GM21717 (cell line): ENCODE data around the gene SLC22A14.
"Not testable (repeated sequence)": the region's sequence is repeated elsewhere in the genome, so short reads cannot be mapped to it uniquely, and the experiment has no call there.

Source experiments
- ATAC-seq: cut with Tn5 transposase; IDR thresholded peaks from one replicate; pipeline ENCODE4 v1.9.1; 2021; ENCODE audit warnings: mild to moderate bottlenecking, moderate library complexity; ENCODE audit not compliant: unreplicated experiment

Gene SLC22A14

GRCh38 chr3:38270606-38271005, 11.5 kb upstream of the SLC22A14 start:
- no peak for ATAC-seq

- no peak for ATAC-seq
These were observed 10.5 kb upstream of the SLC22A14 start for GRCh38 chr3:38271553-38271952.

GRCh38 chr3:38274864-38275649, 7.0 kb upstream of the SLC22A14 start:
- ATAC-seq = no peak

GRCh38 chr3:38275658-38276057, 6.4 kb upstream of the SLC22A14 start:
- ATAC-seq = no peak

DNA sequence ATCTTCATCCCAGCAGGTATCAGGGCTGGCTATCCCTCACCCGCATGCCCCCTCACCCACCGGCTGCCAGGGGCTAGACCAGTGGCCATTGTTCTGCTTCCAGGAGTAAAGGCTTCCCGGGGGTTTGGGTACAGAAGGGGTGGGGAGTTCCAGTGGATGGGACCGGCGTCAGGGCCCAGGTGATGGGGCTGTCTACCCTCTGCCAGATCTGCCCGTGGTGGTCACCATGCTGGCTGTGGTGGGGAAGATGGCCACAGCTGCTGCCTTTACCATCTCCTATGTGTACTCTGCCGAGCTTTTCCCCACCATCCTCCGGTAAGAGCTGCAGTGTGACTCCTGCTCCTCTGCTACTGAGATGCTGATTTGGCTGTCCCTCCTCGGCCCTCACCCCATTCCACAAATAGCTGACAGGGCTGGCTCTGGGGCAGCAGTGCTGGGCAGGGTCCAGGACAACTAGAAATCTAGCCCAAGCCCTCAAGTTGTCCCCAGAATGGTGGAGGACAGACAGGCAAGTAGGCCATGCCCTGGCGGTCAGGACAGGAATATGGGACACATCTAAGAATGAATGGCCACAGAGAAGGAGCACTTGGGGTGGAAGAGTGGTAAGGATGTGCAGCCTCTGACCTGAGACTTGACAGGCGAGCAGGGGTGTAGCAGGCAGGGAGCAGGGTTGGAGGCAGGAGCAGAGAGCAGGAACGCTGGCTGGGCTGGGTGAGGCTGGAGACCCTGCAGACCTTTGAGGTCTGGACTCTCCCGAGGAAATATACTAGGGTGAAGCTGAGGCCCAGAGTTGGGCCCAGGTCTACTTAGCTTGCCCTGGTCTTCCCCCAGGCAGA, 5.8 kb upstream of the SLC22A14 start:
- ATAC-seq = no peak

DNA sequence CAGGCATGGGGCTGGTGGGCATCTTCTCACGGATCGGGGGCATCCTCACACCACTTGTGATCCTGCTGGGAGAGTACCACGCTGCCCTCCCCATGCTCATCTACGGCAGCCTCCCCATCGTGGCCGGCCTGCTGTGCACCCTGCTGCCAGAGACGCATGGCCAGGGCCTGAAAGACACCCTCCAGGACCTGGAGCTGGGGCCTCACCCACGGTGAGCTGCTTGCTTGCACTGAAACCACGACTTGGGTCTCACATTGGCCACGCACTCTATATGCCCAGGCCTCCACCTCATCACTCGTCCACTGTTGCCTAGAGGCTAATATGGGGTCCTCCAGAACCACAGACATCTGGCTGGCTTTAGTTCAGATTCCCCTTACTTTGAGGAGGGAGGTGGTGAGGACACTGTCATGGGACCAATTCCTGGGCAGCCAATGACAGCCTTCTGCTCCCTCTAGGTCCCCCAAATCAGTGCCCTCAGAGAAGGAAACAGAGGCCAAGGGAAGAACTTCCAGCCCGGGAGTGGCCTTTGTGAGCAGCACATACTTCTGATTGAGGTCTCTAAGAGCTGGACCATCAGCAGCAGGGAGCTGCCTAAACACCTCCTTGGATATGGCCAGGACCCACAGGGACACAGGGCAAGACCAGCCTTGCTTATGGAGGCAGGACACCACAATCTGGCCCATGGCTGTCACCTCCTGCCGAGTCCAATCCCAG, 5.0 kb upstream of the SLC22A14 start:
- ATAC-seq = no peak

GRCh38 chr3:38278841-38279240, 3.3 kb upstream of the SLC22A14 start:
- no peak for ATAC-seq

DNA sequence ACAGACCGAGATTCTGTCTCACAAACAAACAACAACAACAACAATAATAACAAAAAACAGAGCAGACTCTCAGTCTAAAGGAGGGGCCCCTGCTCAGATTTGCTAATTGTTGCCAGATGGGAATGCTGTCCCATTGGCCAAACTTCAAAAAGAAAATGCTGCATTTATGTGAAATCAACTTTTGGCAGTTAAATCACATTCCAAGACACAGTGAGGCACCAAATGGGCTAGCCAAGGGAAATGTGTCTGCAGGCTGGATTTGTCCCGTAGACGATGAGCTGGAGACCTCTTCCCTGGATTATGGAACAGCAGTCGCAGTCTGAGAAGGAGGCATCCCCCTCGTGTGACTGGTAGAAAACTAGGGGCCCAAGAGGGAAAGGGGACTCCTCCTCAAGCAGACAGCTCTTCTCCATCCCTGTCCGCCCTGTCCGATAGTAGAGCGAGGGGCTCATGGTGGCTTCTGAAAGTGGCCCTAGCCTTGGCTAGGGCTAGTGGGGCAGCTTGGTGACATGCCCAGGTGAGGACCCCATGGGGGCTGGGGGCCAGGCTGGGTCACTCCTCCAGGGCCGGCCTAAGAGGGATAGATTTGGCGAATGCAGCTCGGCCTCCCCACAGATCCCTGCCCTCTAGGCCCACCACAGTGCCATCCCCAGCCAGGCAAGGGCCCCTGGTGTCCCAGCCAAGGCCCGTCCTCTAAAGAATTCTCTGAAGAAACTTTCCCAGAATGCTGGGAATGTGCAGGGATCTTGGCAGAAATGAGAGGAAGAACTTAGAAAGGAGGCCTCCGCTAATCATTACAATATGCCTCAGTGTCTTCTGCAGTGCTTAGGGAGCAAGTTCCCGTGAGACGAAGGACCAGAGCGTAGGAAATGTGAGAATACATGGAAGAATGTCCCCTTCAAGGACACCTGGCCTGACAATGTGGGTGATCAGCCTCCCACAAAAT, 2.0 kb downstream of the SLC22A14 start:
- no peak for ATAC-seq

- no peak for ATAC-seq
These were observed 2.7 kb downstream of the SLC22A14 start for GRCh38 chr3:38284756-38285150.

GRCh38 chr3:38289286-38290217, 7.5 kb downstream of the SLC22A14 start:
- not testable (repeated sequence) for ATAC-seq

GRCh38 chr3:38297053-38297452, 15.0 kb downstream of the SLC22A14 start:
- not testable (repeated sequence) for ATAC-seq

- no peak for ATAC-seq
These were observed 15.4 kb downstream of the SLC22A14 start for GRCh38 chr3:38297537-38297936.

DNA sequence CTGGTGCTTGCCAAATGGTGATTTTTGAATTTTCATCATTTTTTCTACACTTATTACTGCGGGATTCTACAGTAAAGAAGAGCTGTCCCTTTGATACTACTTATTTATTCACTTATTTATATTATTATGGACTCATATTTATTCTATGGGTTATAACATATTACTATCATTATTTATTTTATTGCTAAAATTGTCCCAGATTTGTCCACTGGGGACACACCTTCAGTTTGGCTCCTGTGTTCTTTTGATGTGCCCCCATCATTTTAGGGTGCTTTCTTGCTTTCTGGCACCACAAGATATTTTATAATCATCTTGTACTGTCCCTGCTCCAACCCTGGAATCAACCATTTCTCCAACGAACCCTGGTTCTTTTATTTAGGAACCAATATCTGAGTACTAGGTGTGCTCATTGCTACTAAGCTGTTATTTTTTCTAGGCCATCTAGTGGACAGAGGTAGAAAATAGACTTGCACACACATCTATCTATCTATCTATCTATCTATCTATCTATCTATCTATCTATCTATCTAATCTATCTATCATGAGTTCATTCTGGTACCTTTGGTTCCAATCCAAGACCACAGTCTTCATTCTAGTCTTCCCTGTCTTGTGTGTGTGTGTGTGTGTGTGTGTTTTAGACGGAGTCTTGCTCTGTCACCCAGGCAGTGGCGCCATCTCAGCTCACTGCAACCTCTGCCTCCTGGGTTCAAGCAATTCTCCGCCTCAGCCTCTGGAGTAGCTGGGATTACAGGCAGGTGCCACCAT, 16.0 kb downstream of the SLC22A14 start:
- ATAC-seq = no peak

GRCh38 chr3:38306941-38307340, 24.8 kb downstream of the SLC22A14 start:
- no peak for ATAC-seq

GRCh38 chr3:38307599-38307998, 25.5 kb downstream of the SLC22A14 start:
- ATAC-seq = no peak

DNA sequence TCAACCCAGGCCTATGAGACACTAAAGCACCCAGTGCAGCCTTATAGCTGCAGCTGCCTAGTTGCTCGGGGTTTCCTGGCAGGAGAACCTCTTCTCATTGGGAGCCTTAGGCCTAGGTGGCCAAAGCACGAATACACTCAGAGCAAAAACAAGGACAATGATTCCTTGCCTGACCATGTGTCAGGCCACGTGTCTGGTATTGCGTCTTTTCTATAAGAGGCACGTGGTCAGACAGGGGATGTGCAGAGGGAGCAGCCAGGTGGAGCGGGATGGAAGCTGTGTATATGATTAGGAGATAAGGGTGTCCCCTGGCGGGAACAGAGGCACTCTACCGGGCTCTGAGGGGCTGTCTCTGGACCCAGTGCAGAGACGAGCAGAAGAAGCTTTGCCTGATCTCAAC, 26.4 kb downstream of the SLC22A14 start:
- no peak for ATAC-seq

GRCh38 chr3:38311476-38311875, 29.4 kb downstream of the SLC22A14 start:
- ATAC-seq = no peak

GRCh38 chr3:38311941-38312340, 29.8 kb downstream of the SLC22A14 start:
- ATAC-seq = no peak

GRCh38 chr3:38312356-38312755, 30.3 kb downstream of the SLC22A14 start:
- ATAC-seq = no peak
